ENCODE data around the gene OPA1.
A peak's percentile ranks its signal among the peaks of the same experiment; 100 is the strongest.
"Not testable (repeated sequence)": the region's sequence is repeated elsewhere in the genome, so short reads cannot be mapped to it uniquely, and the experiment has no call there.

OPA1 gene

GRCh38 chr3:193589616-193590015 lies 3.4 kb upstream of the OPA1 start:
- no peak for DNase-seq (ENCODE audit: low spot score)

- DNase-seq (ENCODE audit: low spot score) = peak; percentile 25
Measured at GRCh38 chr3:193590088-193590856, 2.7 kb upstream of the OPA1 start.

- peak; percentile 33 for DNase-seq (ENCODE audit: low spot score)
Measured at GRCh38 chr3:193593668-193594030, 641 bp downstream of the OPA1 start.

GRCh38 chr3:193594946-193595689 lies 2.1 kb downstream of the OPA1 start:
- DNase-seq (ENCODE audit: low spot score) = peak; percentile 11

GRCh38 chr3:193595939-193596487 lies 3.0 kb downstream of the OPA1 start:
- DNase-seq (ENCODE audit: low spot score) = no peak

- no peak for DNase-seq (ENCODE audit: low spot score)
Measured at GRCh38 chr3:193598202-193598601, 5.2 kb downstream of the OPA1 start.

- no peak for DNase-seq (ENCODE audit: low spot score)
Measured at GRCh38 chr3:193599393-193599792, 6.4 kb downstream of the OPA1 start.

- DNase-seq (ENCODE audit: low spot score) = peak; percentile 48
Measured at GRCh38 chr3:193605876-193606275, 12.9 kb downstream of the OPA1 start.

GRCh38 chr3:193606892-193607291 lies 13.9 kb downstream of the OPA1 start:
- DNase-seq (ENCODE audit: low spot score) = not testable (repeated sequence)

- not testable (repeated sequence) for DNase-seq (ENCODE audit: low spot score)
Measured at GRCh38 chr3:193610516-193610915, 17.5 kb downstream of the OPA1 start.

GRCh38 chr3:193614430-193614829 lies 21.4 kb downstream of the OPA1 start:
- no peak for DNase-seq (ENCODE audit: low spot score)

GRCh38 chr3:193617628-193618027 lies 24.6 kb downstream of the OPA1 start:
- no peak for DNase-seq (ENCODE audit: low spot score)

- DNase-seq (ENCODE audit: low spot score) = no peak
Measured at GRCh38 chr3:193620057-193620456, 27.0 kb downstream of the OPA1 start.

GRCh38 chr3:193620650-193621049 lies 27.6 kb downstream of the OPA1 start:
- peak; percentile 9 for DNase-seq (ENCODE audit: low spot score)

- DNase-seq (ENCODE audit: low spot score) = no peak
Measured at GRCh38 chr3:193621127-193621526, 28.1 kb downstream of the OPA1 start.

- DNase-seq (ENCODE audit: low spot score) = no peak
Measured at GRCh38 chr3:193630005-193630404, 37.0 kb downstream of the OPA1 start.

- DNase-seq (ENCODE audit: low spot score) = no peak
Measured at GRCh38 chr3:193637831-193638230, 44.8 kb downstream of the OPA1 start.

- no peak for DNase-seq (ENCODE audit: low spot score)
Measured at GRCh38 chr3:193638833-193639232, 45.8 kb downstream of the OPA1 start.

GRCh38 chr3:193640165-193640715 lies 47.2 kb downstream of the OPA1 start:
- no peak for DNase-seq (ENCODE audit: low spot score)

GRCh38 chr3:193640728-193641439 lies 47.9 kb downstream of the OPA1 start:
- DNase-seq (ENCODE audit: low spot score) = peak; percentile 14

- DNase-seq (ENCODE audit: low spot score) = peak; percentile 3
Measured at GRCh38 chr3:193641440-193641775, 48.4 kb downstream of the OPA1 start.

- DNase-seq (ENCODE audit: low spot score) = no peak
Measured at GRCh38 chr3:193645806-193646205, 52.8 kb downstream of the OPA1 start.
